ENCODE data around the gene FKTN. TPM values are rescaled to one million over a fixed set of nuclear protein-coding genes. Genes with fewer than 3 reads are reported as not detected.
A peak's percentile ranks its signal among the peaks of the same experiment; 100 is the strongest.
"Not testable (repeated sequence)": the region's sequence is repeated elsewhere in the genome, so short reads cannot be mapped to it uniquely, and the experiment has no call there.

Gene FKTN
- total RNA-seq (ENCODE audit: low replicate concordance), result 9.3 and 40.7 TPM in 2 replicates

DNA sequence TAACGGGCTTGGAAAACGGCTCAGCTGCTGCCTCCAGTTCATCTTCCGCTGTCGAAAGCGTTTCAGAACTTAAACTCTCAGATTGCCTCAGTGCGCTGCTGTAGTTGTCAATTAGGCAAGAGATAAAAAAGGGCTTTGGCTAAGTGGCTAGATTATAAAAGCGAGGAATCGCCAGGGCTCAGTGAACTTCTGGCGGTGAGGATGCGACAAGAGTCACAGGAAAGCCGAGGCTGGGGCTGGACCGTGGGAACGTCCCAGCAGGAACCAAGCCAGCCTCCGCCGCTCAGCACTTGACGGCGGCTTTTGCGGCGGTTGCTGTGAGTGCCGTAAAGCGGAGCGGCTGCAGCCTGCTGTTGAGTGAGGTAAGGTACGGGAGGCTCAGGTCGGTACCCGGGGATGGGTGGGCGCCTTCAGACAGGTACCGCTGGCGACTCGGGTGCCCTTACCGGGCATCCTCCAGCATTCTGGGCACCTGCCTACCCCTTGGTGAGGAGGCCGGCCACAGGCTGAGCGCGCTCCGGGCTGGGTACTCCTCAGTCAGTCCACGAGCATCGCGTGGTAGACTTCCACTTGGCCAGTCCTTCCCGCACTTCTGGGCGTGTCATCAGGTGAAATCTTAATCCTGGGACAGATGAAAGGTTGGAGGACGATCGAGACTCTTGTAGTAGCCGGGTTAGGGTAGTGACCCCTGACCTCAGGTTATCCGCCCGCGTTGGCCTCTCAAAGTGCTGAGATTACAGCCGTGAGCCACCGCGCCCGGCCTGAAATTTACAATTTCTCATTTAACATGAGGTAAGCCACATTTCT is at the start of gene FKTN:
Gene FKTN (plus strand): TSS at position 328 of the 807 bp plus-strand sequence. CDS start 16,902 bp downstream, outside the sequence.
- TF ChIP-seq, protein P1, sequence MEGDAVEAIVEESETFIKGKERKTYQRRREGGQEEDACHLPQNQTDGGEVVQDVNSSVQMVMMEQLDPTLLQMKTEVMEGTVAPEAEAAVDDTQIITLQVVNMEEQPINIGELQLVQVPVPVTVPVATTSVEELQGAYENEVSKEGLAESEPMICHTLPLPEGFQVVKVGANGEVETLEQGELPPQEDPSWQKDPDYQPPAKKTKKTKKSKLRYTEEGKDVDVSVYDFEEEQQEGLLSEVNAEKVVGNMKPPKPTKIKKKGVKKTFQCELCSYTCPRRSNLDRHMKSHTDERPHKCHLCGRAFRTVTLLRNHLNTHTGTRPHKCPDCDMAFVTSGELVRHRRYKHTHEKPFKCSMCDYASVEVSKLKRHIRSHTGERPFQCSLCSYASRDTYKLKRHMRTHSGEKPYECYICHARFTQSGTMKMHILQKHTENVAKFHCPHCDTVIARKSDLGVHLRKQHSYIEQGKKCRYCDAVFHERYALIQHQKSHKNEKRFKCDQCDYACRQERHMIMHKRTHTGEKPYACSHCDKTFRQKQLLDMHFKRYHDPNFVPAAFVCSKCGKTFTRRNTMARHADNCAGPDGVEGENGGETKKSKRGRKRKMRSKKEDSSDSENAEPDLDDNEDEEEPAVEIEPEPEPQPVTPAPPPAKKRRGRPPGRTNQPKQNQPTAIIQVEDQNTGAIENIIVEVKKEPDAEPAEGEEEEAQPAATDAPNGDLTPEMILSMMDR (IDR thresholded peaks at IDR 0.05; ENCODE audit: insufficient read depth, low read length), result no peak
- peak within 1 kb of the TSS; percentile 97 for H3K4me3 ChIP-seq (ENCODE audit: low read depth, low read length)
- DNase-seq (ENCODE audit: low read depth), result peak; percentile 78

- TF ChIP-seq, protein P1 (IDR thresholded peaks at IDR 0.05; ENCODE audit: insufficient read depth, low read length), result no peak
- no peak for DNase-seq (ENCODE audit: low read depth)
- H3K4me3 ChIP-seq (ENCODE audit: low read depth, low read length), result no peak overlapping the region
Observed at GRCh38 chr9:105508530-105508929, 49.4 kb upstream of the FKTN start.

- no peak overlapping the region for H3K4me3 ChIP-seq (ENCODE audit: low read depth, low read length)
- TF ChIP-seq, protein P1 (IDR thresholded peaks at IDR 0.05; ENCODE audit: insufficient read depth, low read length), result no peak
- peak; percentile 47 for DNase-seq (ENCODE audit: low read depth)
Observed at GRCh38 chr9:105510024-105510423, 47.9 kb upstream of the FKTN start.

DNA sequence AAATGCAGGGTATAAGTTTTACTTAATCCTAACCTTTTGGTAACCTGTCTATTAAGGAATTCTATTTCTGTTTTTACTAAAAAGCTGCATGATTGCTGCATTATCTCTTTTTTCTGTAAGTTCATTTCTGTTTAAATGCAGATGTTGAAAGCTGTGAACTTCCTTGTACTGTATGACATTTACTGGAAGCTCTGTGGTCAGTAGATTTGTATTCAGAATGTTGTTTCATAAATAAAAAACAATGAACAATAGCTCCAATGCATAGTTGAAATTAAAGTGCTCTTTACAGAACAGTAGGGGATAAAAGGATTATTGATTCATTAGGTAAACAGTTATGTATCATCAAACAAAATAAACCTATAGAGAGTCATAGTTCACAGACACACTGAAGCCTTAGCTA is 46.5 kb upstream of the FKTN start:
- TF ChIP-seq, protein P1 (IDR thresholded peaks at IDR 0.05; ENCODE audit: insufficient read depth, low read length), result no peak
- H3K4me3 ChIP-seq (ENCODE audit: low read depth, low read length), result no peak overlapping the region
- no peak for DNase-seq (ENCODE audit: low read depth)

- no peak overlapping the region for H3K4me3 ChIP-seq (ENCODE audit: low read depth, low read length)
- DNase-seq (ENCODE audit: low read depth), result no peak
- TF ChIP-seq, protein P1 (IDR thresholded peaks at IDR 0.05; ENCODE audit: insufficient read depth, low read length), result no peak
Observed at GRCh38 chr9:105515811-105516413, 42.0 kb upstream of the FKTN start.

DNA sequence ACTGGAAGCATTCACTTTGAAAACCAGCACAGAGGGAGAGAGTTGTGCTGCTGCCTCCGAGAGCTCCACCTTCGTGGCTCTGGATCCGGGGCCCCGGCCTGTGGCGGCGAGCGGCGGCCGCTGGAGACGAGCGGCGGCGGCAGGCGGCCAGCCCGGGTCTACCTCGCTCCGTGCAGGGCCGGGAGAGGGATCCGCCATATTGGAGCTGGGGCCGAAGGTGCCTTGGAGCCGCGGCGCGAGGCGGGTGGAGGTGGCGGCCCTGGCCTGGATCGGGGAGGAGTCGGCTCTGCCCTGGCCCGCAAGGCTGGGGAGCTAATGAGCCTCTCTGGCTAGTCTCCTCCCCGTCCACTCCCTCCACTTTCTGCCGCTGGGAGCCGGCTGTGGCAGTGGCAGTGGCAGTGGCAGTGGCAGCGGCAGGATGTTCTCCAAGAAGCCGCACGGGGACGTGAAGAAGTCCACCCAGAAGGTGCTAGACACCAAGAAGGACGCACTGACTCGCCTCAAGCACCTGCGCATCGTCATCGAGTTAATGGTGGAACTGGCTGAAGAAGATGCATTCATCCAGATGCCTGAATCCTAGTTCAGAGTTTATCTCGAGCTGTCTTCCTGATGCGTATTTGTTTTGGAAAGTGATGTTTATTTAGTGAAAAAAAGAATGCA is 38.1 kb upstream of the FKTN start:
- not testable (repeated sequence) for DNase-seq (ENCODE audit: low read depth)
- H3K4me3 ChIP-seq (ENCODE audit: low read depth, low read length), result peak overlapping the region; percentile 44

- not testable (repeated sequence) for H3K4me3 ChIP-seq (ENCODE audit: low read depth, low read length); DNase-seq (ENCODE audit: low read depth)
Observed at GRCh38 chr9:105520992-105521391, 36.9 kb upstream of the FKTN start.

DNA sequence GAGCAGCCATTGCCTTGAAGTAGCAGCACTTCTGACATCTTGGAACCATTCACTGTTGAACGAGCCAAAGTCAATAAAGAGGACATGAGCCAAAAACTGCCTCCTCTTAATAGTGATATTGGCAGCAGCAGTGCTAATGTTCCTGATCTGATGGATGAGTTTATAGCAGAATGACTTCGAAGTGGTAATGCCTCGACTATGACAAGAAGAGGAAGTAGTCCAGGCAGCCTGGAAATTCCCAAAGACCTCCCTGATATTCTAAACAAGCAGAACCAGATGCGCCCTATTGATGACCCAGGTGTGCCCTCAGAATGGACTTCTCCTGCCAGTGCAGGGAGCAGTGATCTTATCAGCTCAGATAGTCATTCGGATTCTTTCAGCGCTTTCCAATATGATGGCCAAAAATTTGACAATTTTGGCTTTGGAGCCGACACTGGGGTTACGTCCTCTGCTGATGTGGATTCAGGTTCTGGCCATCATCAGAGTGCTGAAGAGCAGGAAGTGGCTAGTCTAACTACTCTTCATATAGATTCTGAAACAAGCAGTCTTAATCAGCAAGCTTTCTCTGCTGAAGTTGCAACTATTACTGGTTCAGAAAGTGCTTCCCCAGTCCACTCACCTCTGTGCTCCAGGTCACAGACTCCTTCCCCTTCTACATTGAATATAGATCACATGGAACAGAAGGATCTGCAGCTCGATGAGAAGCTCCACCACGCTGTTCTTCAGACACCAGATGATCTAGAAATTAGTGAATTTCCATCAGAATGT is 35.1 kb upstream of the FKTN start:
- H3K4me3 ChIP-seq (ENCODE audit: low read depth, low read length); DNase-seq (ENCODE audit: low read depth): not testable (repeated sequence)

Data from fibroblast of the aortic adventitia (primary cell).